ENCODE data around the gene PNMT. TPM values are rescaled to one million over a fixed set of nuclear protein-coding genes. Genes with fewer than 3 reads are reported as not detected.
A peak's percentile ranks its signal among the peaks of the same experiment; 100 is the strongest.

The PNMT gene
- total and polyA plus RNA-seq, 2 donors: 0.38 to 2.9 TPM

- Histone ChIP-seq H3K27me3 (ENCODE audit: control insufficient read depth in 2 of 2, insufficient read depth in 1 of 2, low read length in 1 of 2) (peaks cover 26 to 85% of the 10 kb centered on the region in 2 donors), H3K36me3 (ENCODE audit: control insufficient read depth in 2 of 2, insufficient read depth in 2 of 2, low read length in 1 of 2) (no peaks in the 10 kb centered on the region)
- 73% methylated on average over 5 of the region's 5 CpGs for WGBS
Observed at GRCh38 chr17:39625198-39625785, 43.0 kb upstream of the PNMT start.

GRCh38 chr17:39626171-39627046 is 41.8 kb upstream of the PNMT start, which contains the start of gene PPP1R1B:
TSS of gene PPP1R1B (plus strand) at chr17:39626952. CDS start at chr17:39627393, 441 bp downstream.
- 32% methylated on average over 29 of the region's 29 CpGs for WGBS
- Histone ChIP-seq H3K27ac (ENCODE audit: low read depth in 1 of 2, low read length in 1 of 2) (no peak within 1 kb of the TSS), H3K4me3 (ENCODE audit: low read length in 2 of 2) (peak within 1 kb of the TSS in 1 of 2 donors; percentile 4), H3K27me3 (ENCODE audit: control insufficient read depth in 2 of 2, insufficient read depth in 1 of 2, low read length in 1 of 2) (peaks cover 26 to 79% of the 10 kb centered on the region in 2 donors), H3K36me3 (ENCODE audit: control insufficient read depth in 2 of 2, insufficient read depth in 2 of 2, low read length in 1 of 2) (no peaks in the 10 kb centered on the region), H3K9me3 (ENCODE audit: control insufficient read depth in 2 of 2, insufficient read depth in 1 of 2, low read length in 1 of 2) (peaks cover 0 to 9% of the 10 kb centered on the region in 2 donors), H3K4me1 (ENCODE audit: control insufficient read depth in 2 of 2, insufficient read depth in 2 of 2, low read length in 2 of 2) (peaks cover under 1 to 36% of the 10 kb centered on the region in 2 donors)
- DNase-seq (ENCODE audit: low read depth in 6 of 9, low spot score in 9 of 9): no peak

More at GRCh38 chr17:39625198-39625785, 43.0 kb upstream of the PNMT start:
- Histone ChIP-seq H3K9me3 (ENCODE audit: control insufficient read depth in 2 of 2, insufficient read depth in 1 of 2, low read length in 1 of 2) (peaks cover 0 to 9% of the 10 kb centered on the region in 2 donors), H3K4me1 (ENCODE audit: control insufficient read depth in 2 of 2, insufficient read depth in 2 of 2, low read length in 2 of 2) (peaks cover 0 to 32% of the 10 kb centered on the region in 2 donors), H3K27ac (ENCODE audit: low read depth in 1 of 2, low read length in 1 of 2) (no peak overlapping the region), H3K4me3 (ENCODE audit: low read length in 2 of 2) (no peak overlapping the region)
- no peak for DNase-seq (ENCODE audit: low read depth in 6 of 9, low spot score in 9 of 9)

- WGBS: 10% methylated on average over 72 of the region's 72 CpGs
- no peak overlapping the region for H3K27ac ChIP-seq (ENCODE audit: low read depth in 1 of 2, low read length in 1 of 2)
- peaks cover 0 to 9% of the 10 kb centered on the region in 2 donors for H3K9me3 ChIP-seq (ENCODE audit: control insufficient read depth in 2 of 2, insufficient read depth in 1 of 2, low read length in 1 of 2)
Observed at GRCh38 chr17:39627047-39627711, 41.1 kb upstream of the PNMT start.

GRCh38 chr17:39627712-39628516 is 40.3 kb upstream of the PNMT start:
- WGBS: 92% methylated on average over 16 of the region's 16 CpGs
- no peak overlapping the region for H3K4me3 ChIP-seq (ENCODE audit: low read length in 2 of 2)
- peaks cover 26 to 80% of the 10 kb centered on the region in 2 donors for H3K27me3 ChIP-seq (ENCODE audit: control insufficient read depth in 2 of 2, insufficient read depth in 1 of 2, low read length in 1 of 2)
- H3K9me3 ChIP-seq (ENCODE audit: control insufficient read depth in 2 of 2, insufficient read depth in 1 of 2, low read length in 1 of 2): peaks cover 0 to 9% of the 10 kb centered on the region in 2 donors
- H3K4me1 ChIP-seq (ENCODE audit: control insufficient read depth in 2 of 2, insufficient read depth in 2 of 2, low read length in 2 of 2): peaks cover 8 to 42% of the 10 kb centered on the region in 2 donors
- H3K36me3 ChIP-seq (ENCODE audit: control insufficient read depth in 2 of 2, insufficient read depth in 2 of 2, low read length in 1 of 2): no peaks in the 10 kb centered on the region
- DNase-seq (ENCODE audit: low read depth in 6 of 9, low spot score in 9 of 9): no peak
- H3K27ac ChIP-seq (ENCODE audit: low read depth in 1 of 2, low read length in 1 of 2): no peak overlapping the region

More at GRCh38 chr17:39627047-39627711, 41.1 kb upstream of the PNMT start:
- Histone ChIP-seq H3K36me3 (ENCODE audit: control insufficient read depth in 2 of 2, insufficient read depth in 2 of 2, low read length in 1 of 2) (no peaks in the 10 kb centered on the region), H3K27me3 (ENCODE audit: control insufficient read depth in 2 of 2, insufficient read depth in 1 of 2, low read length in 1 of 2) (peaks cover 26 to 78% of the 10 kb centered on the region in 2 donors), H3K4me1 (ENCODE audit: control insufficient read depth in 2 of 2, insufficient read depth in 2 of 2, low read length in 2 of 2) (peaks cover 5 to 38% of the 10 kb centered on the region in 2 donors), H3K4me3 (ENCODE audit: low read length in 2 of 2) (peak overlapping the region in 1 of 2 donors; percentile 4)
- DNase-seq (ENCODE audit: low read depth in 6 of 9, low spot score in 9 of 9): no peak

- no peak overlapping the region for H3K27ac ChIP-seq (ENCODE audit: low read depth in 1 of 2, low read length in 1 of 2)
- peaks cover 8 to 43% of the 10 kb centered on the region in 2 donors for H3K4me1 ChIP-seq (ENCODE audit: control insufficient read depth in 2 of 2, insufficient read depth in 2 of 2, low read length in 2 of 2)
- H3K27me3 ChIP-seq (ENCODE audit: control insufficient read depth in 2 of 2, insufficient read depth in 1 of 2, low read length in 1 of 2): peaks cover 26 to 73% of the 10 kb centered on the region in 2 donors
- H3K36me3 ChIP-seq (ENCODE audit: control insufficient read depth in 2 of 2, insufficient read depth in 2 of 2, low read length in 1 of 2): no peaks in the 10 kb centered on the region
- 84% methylated on average over 10 of the region's 10 CpGs for WGBS
- no peak for DNase-seq (ENCODE audit: low read depth in 6 of 9, low spot score in 9 of 9)
- H3K9me3 ChIP-seq (ENCODE audit: control insufficient read depth in 2 of 2, insufficient read depth in 1 of 2, low read length in 1 of 2): peaks cover 0 to 9% of the 10 kb centered on the region in 2 donors
- no peak overlapping the region for H3K4me3 ChIP-seq (ENCODE audit: low read length in 2 of 2)
Observed at GRCh38 chr17:39628655-39629493, 39.4 kb upstream of the PNMT start.

GRCh38 chr17:39629494-39629880 is 38.8 kb upstream of the PNMT start:
- Histone ChIP-seq H3K27me3 (ENCODE audit: control insufficient read depth in 2 of 2, insufficient read depth in 1 of 2, low read length in 1 of 2) (peaks cover 26 to 69% of the 10 kb centered on the region in 2 donors), H3K9me3 (ENCODE audit: control insufficient read depth in 2 of 2, insufficient read depth in 1 of 2, low read length in 1 of 2) (peaks cover 0 to 9% of the 10 kb centered on the region in 2 donors), H3K4me1 (ENCODE audit: control insufficient read depth in 2 of 2, insufficient read depth in 2 of 2, low read length in 2 of 2) (peaks cover 8 to 49% of the 10 kb centered on the region in 2 donors), H3K36me3 (ENCODE audit: control insufficient read depth in 2 of 2, insufficient read depth in 2 of 2, low read length in 1 of 2) (no peaks in the 10 kb centered on the region), H3K27ac (ENCODE audit: low read depth in 1 of 2, low read length in 1 of 2) (no peak overlapping the region), H3K4me3 (ENCODE audit: low read length in 2 of 2) (no peak overlapping the region)
- DNase-seq (ENCODE audit: low read depth in 6 of 9, low spot score in 9 of 9): no peak
- WGBS: 90% methylated on average over 3 of the region's 3 CpGs

GRCh38 chr17:39629898-39630297 is 38.4 kb upstream of the PNMT start:
- 96% methylated on average over 12 of the region's 12 CpGs for WGBS
- H3K4me1 ChIP-seq (ENCODE audit: control insufficient read depth in 2 of 2, insufficient read depth in 2 of 2, low read length in 2 of 2): peaks cover 8 to 52% of the 10 kb centered on the region in 2 donors
- no peaks in the 10 kb centered on the region for H3K36me3 ChIP-seq (ENCODE audit: control insufficient read depth in 2 of 2, insufficient read depth in 2 of 2, low read length in 1 of 2)
- no peak overlapping the region for H3K4me3 ChIP-seq (ENCODE audit: low read length in 2 of 2)
- peaks cover 0 to 9% of the 10 kb centered on the region in 2 donors for H3K9me3 ChIP-seq (ENCODE audit: control insufficient read depth in 2 of 2, insufficient read depth in 1 of 2, low read length in 1 of 2)
- no peak overlapping the region for H3K27ac ChIP-seq (ENCODE audit: low read depth in 1 of 2, low read length in 1 of 2)
- DNase-seq (ENCODE audit: low read depth in 6 of 9, low spot score in 9 of 9): no peak
- peaks cover 26 to 65% of the 10 kb centered on the region in 2 donors for H3K27me3 ChIP-seq (ENCODE audit: control insufficient read depth in 2 of 2, insufficient read depth in 1 of 2, low read length in 1 of 2)

GRCh38 chr17:39631403-39631802 is 36.9 kb upstream of the PNMT start:
- Histone ChIP-seq H3K27ac (ENCODE audit: low read depth in 1 of 2, low read length in 1 of 2) (no peak overlapping the region), H3K36me3 (ENCODE audit: control insufficient read depth in 2 of 2, insufficient read depth in 2 of 2, low read length in 1 of 2) (no peaks in the 10 kb centered on the region), H3K4me3 (ENCODE audit: low read length in 2 of 2) (no peak overlapping the region), H3K9me3 (ENCODE audit: control insufficient read depth in 2 of 2, insufficient read depth in 1 of 2, low read length in 1 of 2) (peaks cover 0 to 8% of the 10 kb centered on the region in 2 donors), H3K27me3 (ENCODE audit: control insufficient read depth in 2 of 2, insufficient read depth in 1 of 2, low read length in 1 of 2) (peaks cover 21 to 49% of the 10 kb centered on the region in 2 donors), H3K4me1 (ENCODE audit: control insufficient read depth in 2 of 2, insufficient read depth in 2 of 2, low read length in 2 of 2) (peaks cover 11 to 50% of the 10 kb centered on the region in 2 donors)
- no peak for DNase-seq (ENCODE audit: low read depth in 6 of 9, low spot score in 9 of 9)
- 38% methylated on average over 6 of the region's 6 CpGs for WGBS

Data from thymus (tissue), 11 donors.